Stimulated activated effector memory CD8-positive, alpha-beta T cell treated with anti-CD3 and anti-CD28 coated beads, Interleukin-12 subunit alpha, Interleukin-12 subunit beta, amount 100 ng/mL, for 72 hours (primary cell): ENCODE measurements around the gene NPIPB6.
"Not testable (repeated sequence)": the region's sequence is repeated elsewhere in the genome, so short reads cannot be mapped to it uniquely, and the experiment has no call there.

Experiments used
- ATAC-seq: fragments of 150-1000 bp; cut with Tn5 transposase; 2 replicates; pipeline ENCODE4 v1.10.0; 2021
- DNase-seq, 2 donors: peaks; one replicate each; pipeline ENCODE4 v3.0.0; 2021 to 2022; ENCODE audit warnings: low spot score in 2 of 2
- H3K27ac Mint-ChIP-seq: one replicate; pipeline ENCODE4 v1.8.0; 2022; ENCODE audit warnings: mild to moderate bottlenecking, mixed read lengths
- H3K36me3 Mint-ChIP-seq: one replicate; pipeline ENCODE4 v1.8.0; 2022; ENCODE audit warnings: mild to moderate bottlenecking, mixed read lengths
- H3K4me1 Mint-ChIP-seq: one replicate; pipeline ENCODE4 v1.8.0; 2022; ENCODE audit warnings: mixed read lengths
- H3K4me3 Mint-ChIP-seq: one replicate; pipeline ENCODE4 v1.8.0; 2022; ENCODE audit warnings: mild to moderate bottlenecking, mixed read lengths
- H3K9me3 Mint-ChIP-seq: one replicate; pipeline ENCODE4 v1.8.0; 2022; ENCODE audit warnings: mixed read lengths

NPIPB6 gene

DNA sequence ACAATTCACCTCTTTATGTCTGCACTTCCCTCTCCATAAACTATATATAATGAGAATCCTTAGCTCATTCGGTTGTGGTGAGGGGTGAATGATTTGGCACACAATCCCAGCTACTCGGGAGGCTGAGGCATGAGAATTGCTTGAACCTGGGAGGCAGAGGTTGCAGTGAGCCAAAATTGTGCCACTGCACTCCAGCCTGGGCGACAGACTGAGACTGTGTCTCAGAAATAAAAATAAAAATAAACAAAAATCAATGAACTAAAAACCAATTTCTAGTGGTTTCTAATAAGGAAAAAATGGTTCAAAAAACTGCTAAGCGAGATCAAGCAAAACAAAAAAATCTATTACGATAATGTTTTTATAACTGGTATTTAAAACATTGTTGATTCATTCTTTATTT is at the start of gene NPIPB6:
NPIPB6 (minus strand) TSS at position 101 of the 400 bp plus-strand sequence. CDS start 686 bp downstream, outside the sequence.
- H3K4me3 Mint-ChIP-seq, DNase-seq, H3K9me3 Mint-ChIP-seq, H3K4me1 Mint-ChIP-seq, H3K27ac Mint-ChIP-seq, H3K36me3 Mint-ChIP-seq, ATAC-seq: not testable (repeated sequence)

DNA sequence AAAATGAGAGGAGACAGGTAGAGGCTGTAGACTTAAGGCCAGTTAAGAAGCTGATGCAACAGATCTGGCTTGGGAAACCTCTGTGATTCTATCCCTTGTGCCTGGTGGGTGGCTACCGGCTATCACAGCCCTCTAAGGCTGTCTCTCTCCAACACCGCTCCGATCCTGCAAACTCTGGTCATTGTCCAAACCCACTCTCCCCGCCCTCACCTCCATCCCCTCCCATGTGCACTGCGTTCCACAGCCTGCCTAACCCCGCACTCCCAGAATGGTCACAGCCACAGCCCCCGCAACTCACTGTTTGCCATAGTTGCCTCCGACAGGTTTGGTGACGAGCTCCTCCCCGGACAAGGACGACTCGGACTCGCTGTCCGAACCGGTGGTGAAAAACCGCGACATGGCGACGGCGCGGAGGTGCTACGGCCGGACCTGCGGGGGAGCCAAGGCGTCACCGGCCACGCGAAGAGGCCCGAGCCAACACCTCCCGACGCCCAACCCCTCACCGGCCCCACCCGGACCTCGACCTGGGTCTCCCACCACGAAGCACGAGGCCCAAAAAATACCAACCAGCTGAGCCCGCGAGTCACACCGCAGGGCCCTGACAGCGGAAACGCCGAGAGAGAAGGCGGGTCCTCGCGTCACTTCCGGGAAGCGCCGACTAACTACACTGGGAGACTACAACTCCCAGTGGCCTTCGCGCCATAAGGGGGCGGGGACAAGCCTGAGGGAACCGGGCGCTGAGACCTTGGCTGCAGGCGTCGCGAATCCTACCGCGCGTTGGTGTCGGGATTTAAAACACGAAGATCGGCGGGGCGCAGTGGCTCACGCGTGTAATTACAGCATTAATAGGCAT is 40.1 kb upstream of the NPIPB6 start, which contains the start of gene EIF3CL:
EIF3CL (minus strand) TSS at position 622 of the 853 bp plus-strand sequence; CDS start at position 399, 223 bp downstream.
- not testable (repeated sequence) for H3K4me3 Mint-ChIP-seq, H3K27ac Mint-ChIP-seq, DNase-seq, H3K9me3 Mint-ChIP-seq, H3K4me1 Mint-ChIP-seq, H3K36me3 Mint-ChIP-seq
- peak; percentile 100 for ATAC-seq

DNA sequence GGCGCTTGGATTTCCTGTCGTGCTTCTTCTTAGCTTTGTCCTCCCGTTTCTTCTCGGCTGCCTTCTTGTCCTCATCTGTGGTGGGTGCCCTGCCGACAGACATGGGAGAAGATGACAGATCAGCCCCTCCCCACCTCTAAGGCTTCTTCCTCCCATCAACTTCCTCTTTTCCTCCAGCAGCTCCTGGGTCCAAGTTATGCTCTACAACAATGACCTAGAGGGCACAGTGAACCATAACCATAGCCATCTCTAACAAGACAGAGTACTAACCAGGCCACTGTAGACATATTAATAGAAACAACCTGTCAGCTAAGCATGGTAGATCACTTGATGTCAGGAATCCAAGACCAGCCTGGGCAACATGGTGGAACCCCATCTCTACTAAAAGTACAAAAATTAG is 28.7 kb upstream of the NPIPB6 start:
- ATAC-seq, H3K36me3 Mint-ChIP-seq: not testable (repeated sequence)

DNA sequence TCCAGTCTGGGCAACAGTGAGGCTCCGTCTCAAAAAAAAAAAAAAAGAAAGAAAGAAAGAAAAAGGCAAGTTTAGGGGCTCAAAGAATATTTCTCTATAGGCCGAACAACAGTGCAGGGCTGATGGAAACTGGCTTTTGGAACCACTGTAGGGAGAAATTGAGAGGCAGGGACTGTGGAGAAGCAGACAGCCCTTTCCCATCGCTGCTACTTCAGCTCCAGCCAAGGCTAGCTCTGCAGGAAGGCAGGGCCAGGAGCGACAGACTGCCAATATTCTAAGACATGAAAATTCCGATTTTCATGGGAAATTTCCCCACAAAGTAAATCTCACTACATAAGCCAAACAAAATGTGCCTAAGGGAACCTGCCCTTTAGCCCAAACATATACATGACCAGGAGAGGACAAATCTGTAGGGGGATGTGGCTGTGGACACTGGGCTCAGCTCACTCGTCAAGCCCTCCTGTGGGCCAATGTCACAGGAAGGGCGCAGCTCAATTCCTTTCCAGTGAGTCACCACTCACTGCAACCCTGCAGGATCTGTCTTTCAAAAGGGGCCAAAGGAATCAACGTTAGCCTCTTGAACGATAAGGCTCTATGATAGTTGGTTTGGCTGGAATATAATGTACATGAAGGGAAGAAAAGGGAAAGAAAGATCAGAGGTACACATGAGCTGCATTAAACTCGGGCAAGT is 19.0 kb upstream of the NPIPB6 start:
- not testable (repeated sequence) for DNase-seq, H3K4me3 Mint-ChIP-seq, ATAC-seq, H3K36me3 Mint-ChIP-seq, H3K4me1 Mint-ChIP-seq, H3K27ac Mint-ChIP-seq, H3K9me3 Mint-ChIP-seq

More for the DNA sequence above, 28.7 kb upstream of the NPIPB6 start:
- not testable (repeated sequence) for H3K4me3 Mint-ChIP-seq, H3K27ac Mint-ChIP-seq, H3K9me3 Mint-ChIP-seq, H3K4me1 Mint-ChIP-seq, DNase-seq

DNA sequence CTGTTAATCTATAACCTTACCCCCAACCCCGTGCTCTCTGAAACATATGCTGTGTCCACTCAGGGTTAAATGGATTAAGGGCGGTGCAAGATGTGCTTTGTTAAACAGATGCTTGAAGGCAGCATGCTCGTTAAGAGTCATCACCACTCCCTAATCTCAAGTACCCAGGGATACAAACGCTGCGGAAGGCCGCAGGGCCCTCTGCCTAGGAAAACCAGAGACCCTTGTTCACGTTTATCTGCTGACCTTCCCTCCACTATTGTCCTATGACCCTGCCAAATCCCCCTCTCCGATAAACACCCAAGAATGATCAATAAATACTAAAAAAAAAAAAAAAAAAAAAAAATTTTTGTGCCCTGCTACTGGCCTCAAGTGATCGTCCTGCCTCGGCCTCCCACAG is 14.5 kb upstream of the NPIPB6 start:
- not testable (repeated sequence) for H3K27ac Mint-ChIP-seq, H3K9me3 Mint-ChIP-seq, DNase-seq, ATAC-seq, H3K4me3 Mint-ChIP-seq, H3K4me1 Mint-ChIP-seq, H3K36me3 Mint-ChIP-seq

DNA sequence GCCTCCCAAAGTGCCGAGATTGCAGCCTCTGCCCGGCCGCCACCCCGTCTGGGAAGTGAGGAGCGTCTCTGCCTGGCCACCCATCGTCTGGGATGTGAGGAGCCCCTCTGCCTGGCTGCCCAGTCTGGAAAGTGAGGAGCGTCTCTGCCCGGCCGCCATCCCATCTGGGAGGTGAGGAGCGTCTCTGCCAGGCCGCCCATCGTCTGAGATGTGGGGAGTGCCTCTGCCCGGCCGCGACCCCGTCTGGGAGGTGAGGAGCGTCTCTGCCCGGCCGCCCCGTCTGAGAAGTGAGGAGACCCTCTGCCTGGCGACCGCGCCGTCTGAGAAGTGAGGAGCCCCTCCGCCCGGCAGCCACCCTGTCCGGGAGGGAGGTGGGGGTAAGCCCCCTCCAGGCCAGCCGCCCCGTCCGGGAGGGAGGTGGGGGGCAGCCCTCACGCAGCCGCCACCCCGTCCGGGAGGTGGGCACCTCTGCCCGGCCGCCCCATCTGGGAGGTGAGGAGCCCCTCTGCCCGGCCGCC is 13.9 kb upstream of the NPIPB6 start:
- H3K4me3 Mint-ChIP-seq, ATAC-seq, H3K9me3 Mint-ChIP-seq, DNase-seq, H3K36me3 Mint-ChIP-seq, H3K27ac Mint-ChIP-seq, H3K4me1 Mint-ChIP-seq: not testable (repeated sequence)

DNA sequence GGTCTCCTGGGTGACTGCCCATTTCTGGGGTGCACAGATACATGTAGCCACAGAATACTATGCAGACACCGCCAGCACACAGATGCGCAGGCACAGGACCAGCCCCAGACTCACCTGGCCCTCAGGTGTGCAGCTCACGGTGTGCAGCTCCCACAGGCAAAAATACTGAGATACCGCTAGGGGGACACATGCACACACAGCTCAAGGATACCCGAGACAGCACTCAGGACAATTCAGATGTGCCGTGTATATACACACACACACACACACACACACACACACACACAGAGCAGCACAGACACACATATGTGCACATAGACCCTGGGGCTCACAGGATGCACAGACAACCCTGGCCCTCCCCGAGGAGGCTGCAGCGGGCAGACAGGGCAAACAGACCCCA is 11.8 kb upstream of the NPIPB6 start:
- not testable (repeated sequence) for DNase-seq, H3K4me3 Mint-ChIP-seq
- ATAC-seq = peak; percentile 52

DNA sequence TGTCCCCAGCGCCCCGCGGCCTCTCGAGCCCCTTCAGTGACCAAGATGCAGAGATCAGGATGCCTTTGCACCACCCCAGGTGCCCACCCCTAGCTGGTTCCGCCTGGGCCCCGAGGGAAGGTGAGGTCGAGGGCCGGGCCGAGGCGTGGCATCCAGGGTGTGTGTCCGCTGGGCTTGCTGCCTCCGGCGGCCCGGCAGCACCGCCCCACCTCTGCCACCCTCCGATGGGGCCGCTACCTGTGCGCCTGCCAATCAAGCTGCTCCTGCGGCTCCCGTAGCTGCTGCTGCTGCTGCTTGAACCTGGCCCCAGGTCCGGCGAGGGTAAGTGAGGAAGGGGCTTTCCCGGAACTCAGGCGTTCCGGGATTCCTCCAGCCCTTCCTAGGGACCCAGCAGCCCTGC is 11.0 kb upstream of the NPIPB6 start:
- not testable (repeated sequence) for DNase-seq, H3K9me3 Mint-ChIP-seq, H3K4me3 Mint-ChIP-seq, H3K27ac Mint-ChIP-seq, ATAC-seq, H3K36me3 Mint-ChIP-seq, H3K4me1 Mint-ChIP-seq

More for the DNA sequence above, 11.8 kb upstream of the NPIPB6 start:
- not testable (repeated sequence) for H3K27ac Mint-ChIP-seq, H3K36me3 Mint-ChIP-seq, H3K9me3 Mint-ChIP-seq, H3K4me1 Mint-ChIP-seq

DNA sequence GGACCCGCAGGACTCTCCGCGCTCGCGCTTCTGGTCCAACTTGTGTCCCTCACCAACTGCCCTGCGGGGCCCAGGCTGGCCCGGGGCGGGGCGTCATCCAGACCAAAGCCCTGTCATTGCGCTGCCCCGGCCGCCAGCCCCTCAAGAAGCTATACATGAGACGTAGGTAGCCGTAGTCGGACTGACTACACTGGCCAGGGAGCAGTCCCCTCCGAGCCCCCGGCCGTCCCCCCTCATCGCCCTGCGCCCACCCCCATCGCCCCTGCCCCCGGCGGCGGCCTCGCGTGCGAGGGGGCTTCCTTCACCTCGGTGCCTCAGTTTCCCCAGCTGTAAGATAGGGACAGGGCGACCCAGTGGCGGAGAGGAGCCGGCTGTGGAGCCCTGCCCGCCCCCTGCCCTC is 4.6 kb upstream of the NPIPB6 start:
- not testable (repeated sequence) for H3K4me1 Mint-ChIP-seq, H3K9me3 Mint-ChIP-seq, H3K4me3 Mint-ChIP-seq, DNase-seq, H3K36me3 Mint-ChIP-seq, H3K27ac Mint-ChIP-seq, ATAC-seq

DNA sequence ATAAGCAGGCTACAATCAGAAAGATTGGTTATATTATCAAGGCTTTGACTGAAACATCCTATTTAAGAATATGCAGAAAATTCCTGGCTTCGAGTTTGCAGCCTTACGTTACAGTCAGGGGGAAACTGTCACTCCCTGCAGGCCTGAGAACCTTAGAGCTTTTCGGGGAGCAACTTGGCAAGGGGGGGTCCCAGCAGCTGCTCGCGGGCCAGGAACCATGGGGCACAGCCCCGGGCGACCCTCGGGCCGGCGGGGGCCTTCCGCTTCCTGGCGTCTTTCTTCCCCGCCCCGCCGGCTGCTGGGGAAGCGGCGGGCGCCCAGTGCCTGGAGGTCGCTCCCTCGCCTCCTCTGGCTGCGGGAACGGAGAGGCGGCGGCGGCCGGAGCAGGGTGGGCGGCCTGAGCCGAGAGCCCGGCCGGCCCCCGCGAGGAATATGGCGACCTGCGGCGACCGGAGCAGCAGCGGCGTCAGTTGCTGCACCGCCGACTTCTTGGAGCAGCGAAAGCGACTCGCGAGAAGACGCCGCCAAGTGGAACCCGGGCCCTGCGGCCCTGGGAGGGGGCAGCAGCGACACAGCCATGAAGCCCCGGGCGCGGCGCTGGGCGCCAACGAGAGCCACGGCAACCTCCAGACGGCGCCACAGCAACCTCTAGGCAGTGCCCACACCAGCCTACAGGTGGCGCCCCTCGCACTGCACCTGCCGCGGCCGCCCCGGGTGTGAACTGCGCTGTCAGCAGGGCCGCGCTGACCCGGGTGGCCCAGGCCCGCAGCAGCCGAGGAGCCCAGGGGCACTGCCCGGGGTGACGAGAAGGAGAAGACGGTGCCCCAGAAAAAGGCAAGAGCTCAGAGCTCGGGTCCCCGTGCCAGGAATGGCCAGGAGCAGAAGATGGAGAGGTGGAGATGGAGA is 1.2 kb upstream of the NPIPB6 start:
- not testable (repeated sequence) for H3K4me1 Mint-ChIP-seq, H3K36me3 Mint-ChIP-seq, H3K4me3 Mint-ChIP-seq, H3K9me3 Mint-ChIP-seq, H3K27ac Mint-ChIP-seq
- DNase-seq = peak in 1 of 2 donors; percentile 14
- peak; percentile 97 for ATAC-seq

DNA sequence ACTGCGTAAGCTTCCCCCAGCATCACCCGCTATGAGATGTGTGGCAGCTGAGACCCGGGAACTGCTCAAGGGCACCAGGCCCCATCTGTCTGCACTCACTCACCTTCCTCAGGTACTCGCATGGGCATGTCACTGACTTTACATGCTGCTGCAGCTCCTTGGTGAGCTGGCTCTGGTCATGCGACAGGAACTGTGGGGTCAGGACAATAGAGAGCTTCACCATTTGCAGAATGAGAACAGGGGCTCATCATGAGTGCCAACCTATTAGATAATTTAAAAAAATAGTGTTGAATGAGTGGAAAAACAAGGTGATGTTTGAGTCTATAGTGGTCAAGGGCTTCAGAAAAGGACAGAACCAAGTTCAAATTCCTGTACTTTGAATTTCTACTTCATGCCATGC is 708 bp downstream of the NPIPB6 start:
- not testable (repeated sequence) for H3K4me3 Mint-ChIP-seq, H3K4me1 Mint-ChIP-seq, H3K27ac Mint-ChIP-seq, DNase-seq, ATAC-seq, H3K9me3 Mint-ChIP-seq, H3K36me3 Mint-ChIP-seq

DNA sequence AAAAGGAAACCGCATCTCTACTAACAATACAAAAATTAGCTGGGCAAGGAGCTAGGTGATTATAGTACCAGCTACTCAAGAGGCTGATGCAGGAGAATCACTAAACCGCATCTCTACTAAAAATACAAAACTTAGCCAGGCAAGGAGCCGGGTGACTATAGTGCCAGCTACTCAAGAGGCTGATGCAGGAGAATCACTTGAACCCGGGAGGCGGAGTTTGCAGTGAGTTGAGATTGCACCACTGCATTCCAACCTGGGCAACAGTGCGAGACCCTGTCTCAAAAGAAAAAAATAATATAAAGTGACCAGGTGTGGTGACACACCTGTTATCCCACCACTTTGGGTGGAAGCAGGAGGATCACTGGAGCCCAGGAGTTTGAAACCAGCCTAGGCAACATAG is 25.1 kb downstream of the NPIPB6 start:
- not testable (repeated sequence) for ATAC-seq, H3K4me3 Mint-ChIP-seq, H3K27ac Mint-ChIP-seq, H3K4me1 Mint-ChIP-seq, H3K36me3 Mint-ChIP-seq, H3K9me3 Mint-ChIP-seq
- peak in 1 of 2 donors; percentile 6 for DNase-seq

DNA sequence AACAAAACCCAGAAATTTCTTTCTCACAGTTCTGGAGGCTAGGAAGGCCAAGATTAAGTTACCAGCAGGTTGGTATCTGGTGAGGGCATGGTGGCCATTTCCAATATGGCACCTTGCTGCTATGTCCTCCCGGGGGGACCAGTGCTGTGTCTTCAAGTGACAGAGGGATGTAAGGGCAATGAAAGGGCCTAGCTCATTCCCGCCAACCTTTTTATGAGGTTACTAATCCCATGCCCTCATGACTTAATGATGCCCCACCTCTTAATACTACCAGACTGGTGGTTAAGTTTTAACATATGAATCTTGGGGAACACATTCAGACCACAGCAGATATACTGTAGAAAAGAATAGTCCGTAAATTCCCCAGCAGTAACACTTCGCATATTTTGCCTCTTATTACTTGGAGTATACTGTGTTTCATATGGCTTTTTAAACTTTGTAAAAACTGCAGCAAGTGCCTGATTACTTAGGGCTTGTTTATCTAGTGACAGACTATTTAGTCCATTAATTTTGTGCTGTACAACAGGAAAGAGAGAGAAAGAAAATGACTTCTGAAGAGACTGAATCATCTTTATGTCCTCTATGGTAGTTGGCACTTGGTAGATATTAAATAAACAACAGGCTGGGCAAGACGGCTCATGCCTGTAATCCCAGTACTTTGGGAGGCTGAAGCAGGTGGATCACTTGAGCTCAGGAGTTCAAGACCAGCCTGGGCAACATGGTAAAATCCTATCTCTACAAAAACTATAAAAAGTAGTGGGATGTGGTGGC is 26.2 kb downstream of the NPIPB6 start:
- not testable (repeated sequence) for H3K27ac Mint-ChIP-seq, ATAC-seq, H3K9me3 Mint-ChIP-seq, H3K4me1 Mint-ChIP-seq, H3K36me3 Mint-ChIP-seq, H3K4me3 Mint-ChIP-seq
- DNase-seq = peak in 1 of 2 donors; percentile 10

DNA sequence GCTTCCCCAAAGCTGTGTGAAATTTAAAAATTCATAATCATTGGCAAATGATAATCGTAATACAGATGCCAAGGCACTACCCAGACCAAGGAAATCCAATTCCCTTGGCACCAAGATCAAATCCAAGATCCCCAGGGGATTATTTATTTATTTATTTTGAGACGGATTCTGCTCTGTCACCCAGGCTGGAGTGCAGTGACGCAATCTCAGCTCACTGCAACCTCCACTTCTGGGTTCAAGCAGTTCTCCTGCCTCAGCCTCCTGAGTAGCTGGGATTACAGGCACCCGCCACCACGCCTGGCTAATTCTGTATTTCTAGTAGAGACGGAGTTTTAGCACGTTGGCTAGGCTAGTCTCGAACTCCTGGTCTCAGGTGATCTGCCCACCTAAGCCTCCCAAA is 27.6 kb downstream of the NPIPB6 start:
- not testable (repeated sequence) for H3K4me3 Mint-ChIP-seq, H3K36me3 Mint-ChIP-seq, H3K4me1 Mint-ChIP-seq, H3K27ac Mint-ChIP-seq, ATAC-seq, H3K9me3 Mint-ChIP-seq
- DNase-seq = peak in 1 of 2 donors; percentile 17
